K562 (cell line): Measurements from ENCODE around the gene NECTIN1. TPM values are rescaled to one million over a fixed set of nuclear protein-coding genes. Genes with fewer than 3 reads are reported as not detected.

Experiments
- U2AF1 ChIP-seq: fragments of 200-400 bp; formaldehyde crosslinking; optimal IDR thresholded peaks from 2 replicates; pipeline ENCODE3; 2017; ENCODE audit warnings: mild to moderate bottlenecking, low read depth, low read length, moderate library complexity
- ZNF507 ChIP-seq: conservative IDR thresholded peaks from 2 replicates; pipeline ENCODE4 v1.6.1; 2017; ENCODE audit warnings: missing genetic modification characterization, missing compliant biosample characterization
- ZNF766 ChIP-seq: fragments of 200-800 bp; sonication (Bioruptor generic); conservative IDR thresholded peaks from 2 replicates; pipeline ENCODE4 v1.6.1; 2016; ENCODE audit warnings: missing genetic modification characterization, missing compliant biosample characterization
- polyA plus RNA-seq, 8 experiments: library from polyadenylated mRNA; depleted of rRNA in 4 of 8; stranded (reverse) in 5 of 8; unstranded in 3 of 8; fragments of >200 nt; fragmentation: Nextera tagmentation in 2 of 8; fragmentation: Illumina TruSeq in 1 of 8; extraction: Ambion mirVana in 2 of 8; extraction: Trizol in 1 of 8; gene quantifications; 2 replicates each; pipeline versions ENCODE4 v1.2.1 to v1.2.3, GENCODE V29; 2011 to 2014; ENCODE audit warnings: inconsistent platforms in 1 of 8, missing spikeins in 1 of 8
- total RNA-seq, 7 experiments: library from RNA; depleted of rRNA in 6 of 7; stranded (reverse); fragments of >200 nt in 6 of 7; fragmentation: Illumina TruSeq in 2 of 7; extraction: Trizol in 2 of 7; gene quantifications; 2 replicates each; pipeline versions ENCODE4 v1.2.1 to v1.2.3, GENCODE V29; 2011 to 2021; ENCODE audit warnings: low replicate concordance in 1 of 7
- TF ChIP-seq, protein P1 (sequence below), 2 experiments: fragments of 450-650 bp; IDR thresholded peaks; 2 replicates each; pipeline ENCODE4 v1.6.1; 2018; ENCODE audit warnings: mild to moderate bottlenecking in 2 of 2, low read depth in 1 of 2; ENCODE audit not compliant: partially characterized antibody in 2 of 2
- TF ChIP-seq, protein P2 (sequence below): fragments of 450-650 bp; IDR thresholded peaks from 2 replicates; pipeline ENCODE4 v1.6.1; 2016
- TF ChIP-seq, protein P3 (sequence below): sonication (generic); formaldehyde crosslinking; IDR thresholded peaks from 2 replicates; pipeline ENCODE4 v1.8.0; 2022; ENCODE audit warnings: mild to moderate bottlenecking, missing genetic modification reagents

The NECTIN1 gene
- total and polyA plus RNA-seq, 9 of the 15 experiments (the other 6 are each of a cell fraction or from before 2014, with no cell fraction given) = 0.09 to 0.53 (median 0.23) TPM; not detected in 2

DNA sequence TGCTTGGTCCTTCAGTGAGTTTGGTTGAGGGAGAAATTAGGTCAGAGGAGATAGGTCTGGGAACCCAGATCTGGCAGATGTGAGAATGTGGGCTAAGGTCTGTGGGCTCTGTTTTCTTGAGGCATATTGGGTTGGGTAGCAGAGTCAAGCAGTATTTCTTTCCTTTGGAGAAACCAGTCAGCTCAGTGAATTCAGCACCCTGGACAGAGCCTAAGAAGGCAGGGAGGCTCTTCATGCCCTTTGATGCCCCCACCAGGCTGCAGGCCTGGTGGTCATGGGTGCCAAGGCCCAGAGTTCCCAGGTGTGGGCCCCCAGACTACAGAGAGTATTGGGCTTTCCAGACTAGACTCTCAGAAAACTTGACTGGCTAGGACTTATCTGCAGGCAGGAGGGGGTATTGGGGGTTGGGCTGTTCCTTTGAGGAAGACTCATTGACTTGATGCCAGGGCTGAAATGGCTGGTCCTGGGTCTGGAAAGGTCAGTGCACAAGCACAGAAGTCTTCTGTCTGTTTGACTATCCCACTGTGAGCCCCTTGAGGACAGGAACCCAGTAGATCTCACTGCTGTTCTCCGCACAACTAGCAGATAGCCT, 45.3 kb upstream of the NECTIN1 start (continued):
- TF ChIP-seq, protein P1, sequence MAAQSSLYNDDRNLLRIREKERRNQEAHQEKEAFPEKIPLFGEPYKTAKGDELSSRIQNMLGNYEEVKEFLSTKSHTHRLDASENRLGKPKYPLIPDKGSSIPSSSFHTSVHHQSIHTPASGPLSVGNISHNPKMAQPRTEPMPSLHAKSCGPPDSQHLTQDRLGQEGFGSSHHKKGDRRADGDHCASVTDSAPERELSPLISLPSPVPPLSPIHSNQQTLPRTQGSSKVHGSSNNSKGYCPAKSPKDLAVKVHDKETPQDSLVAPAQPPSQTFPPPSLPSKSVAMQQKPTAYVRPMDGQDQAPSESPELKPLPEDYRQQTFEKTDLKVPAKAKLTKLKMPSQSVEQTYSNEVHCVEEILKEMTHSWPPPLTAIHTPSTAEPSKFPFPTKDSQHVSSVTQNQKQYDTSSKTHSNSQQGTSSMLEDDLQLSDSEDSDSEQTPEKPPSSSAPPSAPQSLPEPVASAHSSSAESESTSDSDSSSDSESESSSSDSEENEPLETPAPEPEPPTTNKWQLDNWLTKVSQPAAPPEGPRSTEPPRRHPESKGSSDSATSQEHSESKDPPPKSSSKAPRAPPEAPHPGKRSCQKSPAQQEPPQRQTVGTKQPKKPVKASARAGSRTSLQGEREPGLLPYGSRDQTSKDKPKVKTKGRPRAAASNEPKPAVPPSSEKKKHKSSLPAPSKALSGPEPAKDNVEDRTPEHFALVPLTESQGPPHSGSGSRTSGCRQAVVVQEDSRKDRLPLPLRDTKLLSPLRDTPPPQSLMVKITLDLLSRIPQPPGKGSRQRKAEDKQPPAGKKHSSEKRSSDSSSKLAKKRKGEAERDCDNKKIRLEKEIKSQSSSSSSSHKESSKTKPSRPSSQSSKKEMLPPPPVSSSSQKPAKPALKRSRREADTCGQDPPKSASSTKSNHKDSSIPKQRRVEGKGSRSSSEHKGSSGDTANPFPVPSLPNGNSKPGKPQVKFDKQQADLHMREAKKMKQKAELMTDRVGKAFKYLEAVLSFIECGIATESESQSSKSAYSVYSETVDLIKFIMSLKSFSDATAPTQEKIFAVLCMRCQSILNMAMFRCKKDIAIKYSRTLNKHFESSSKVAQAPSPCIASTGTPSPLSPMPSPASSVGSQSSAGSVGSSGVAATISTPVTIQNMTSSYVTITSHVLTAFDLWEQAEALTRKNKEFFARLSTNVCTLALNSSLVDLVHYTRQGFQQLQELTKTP (IDR thresholded peaks at IDR 0.05; ENCODE audit: low read depth in 1 of 2, partially characterized antibody in 2 of 2) = peak in 1 of 2 experiments; percentile 55
- TF ChIP-seq ZNF507 (tag) = no peak
- peak; percentile 65; the same call in 1 of the 2 replicates for TF ChIP-seq ZNF766 (CRISPR knock-in tag)
- TF ChIP-seq U2AF1 = no peak
- TF ChIP-seq, protein P2, sequence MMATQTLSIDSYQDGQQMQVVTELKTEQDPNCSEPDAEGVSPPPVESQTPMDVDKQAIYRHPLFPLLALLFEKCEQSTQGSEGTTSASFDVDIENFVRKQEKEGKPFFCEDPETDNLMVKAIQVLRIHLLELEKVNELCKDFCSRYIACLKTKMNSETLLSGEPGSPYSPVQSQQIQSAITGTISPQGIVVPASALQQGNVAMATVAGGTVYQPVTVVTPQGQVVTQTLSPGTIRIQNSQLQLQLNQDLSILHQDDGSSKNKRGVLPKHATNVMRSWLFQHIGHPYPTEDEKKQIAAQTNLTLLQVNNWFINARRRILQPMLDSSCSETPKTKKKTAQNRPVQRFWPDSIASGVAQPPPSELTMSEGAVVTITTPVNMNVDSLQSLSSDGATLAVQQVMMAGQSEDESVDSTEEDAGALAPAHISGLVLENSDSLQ = no peak
- TF ChIP-seq, protein P3, sequence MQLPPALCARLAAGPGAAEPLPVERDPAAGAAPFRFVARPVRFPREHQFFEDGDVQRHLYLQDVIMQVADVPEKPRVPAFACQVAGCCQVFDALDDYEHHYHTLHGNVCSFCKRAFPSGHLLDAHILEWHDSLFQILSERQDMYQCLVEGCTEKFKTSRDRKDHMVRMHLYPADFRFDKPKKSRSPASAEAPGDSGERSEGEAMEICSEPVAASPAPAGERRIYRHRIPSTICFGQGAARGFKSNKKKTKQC (CRISPR knock-in tag) = 0 out of 2 replicates have a peak, but pooled peaks have one; percentile 30
- TF ChIP-seq, all 486 proteins: peak for 6
